Pancreas (tissue), 10 donors: ENCODE measurements around the gene SCN8A. TPM values are rescaled to one million over a fixed set of nuclear protein-coding genes. Genes with fewer than 3 reads are reported as not detected.

Source experiments
- ATAC-seq, 4 donors: fragments of 200-7000 bp; cut with Tn5 transposase; one replicate each; pipeline versions ENCODE4 v1.8.0 to v1.9.1; 2020; ENCODE audit warnings: mild to moderate bottlenecking in 4 of 4, moderate library complexity in 4 of 4
- DNase-seq, 6 donors: peaks; one replicate each; pipeline ENCODE4 v3.0.0-alpha.2; 2020
- FAIRE-seq: peaks from 2 replicates; lab custom pipeline; 2012; peaks lifted over from hg19 to GRCh38; lab: Jason Lieb, UNC
- H3K27ac ChIP-seq, 4 donors: fragments of 200-600 bp; sonication (generic); 1 replicate in 3 of 4; 2 replicates in 1 of 4; pipeline versions ENCODE4 v1.5.0 to v1.8.0; 2020
- H3K27me3 ChIP-seq, 4 donors: fragments of 200-600 bp; one replicate each; pipeline ENCODE4 v1.8.0; 2021
- H3K36me3 ChIP-seq, 3 donors: fragments of 200-600 bp; sonication (generic) in 1 of 3; one replicate each; pipeline versions ENCODE4 v1.5.0 to v1.8.0; 2020 to 2021
- H3K4me1 ChIP-seq, 3 donors: fragments of 200-600 bp; one replicate each; pipeline ENCODE4 v1.8.0; 2021
- H3K4me3 ChIP-seq, 4 donors: fragments of 200-600 bp; sonication (generic) in 2 of 4; one replicate each; pipeline versions ENCODE4 v1.5.0 to v1.8.0; 2020 to 2021
- H3K9me3 ChIP-seq, 4 donors: fragments of 200-600 bp; one replicate each; pipeline ENCODE4 v1.8.0; 2021
- WGBS, 2 donors: extraction: QIAGEN DNeasy Blood & Tissue Kit; methylation state at CpG; one replicate each; pipeline ENCODE4 v1.1.7; 2013; 5-methylcytosine and 5-hydroxymethylcytosine counted together
- intact Hi-C, 3 donors: fragments of 100-400 bp; cut with DNase I; formaldehyde crosslinking; loops; one replicate each; pipeline versions ENCODE4 v1.11.1 to v1.14.2; 2022
- polyA plus RNA-seq, 2 donors: library from polyadenylated mRNA; stranded (reverse); fragments of 200-250 nt; gene quantifications; one replicate each; pipeline ENCODE4 v1.2.3, GENCODE V29; 2013
- total RNA-seq, 6 donors: library from RNA; stranded (reverse); fragmentation: NEBNext Ultra II Directional in 4 of 6; extraction: Animal tissue kit (Norgen Biotek cat#: 25700) in 4 of 6; gene quantifications; one replicate each; pipeline versions ENCODE4 v1.2.1 to v1.2.4, GENCODE V29; 2021 to 2023
- TF ChIP-seq, protein P1 (sequence below), 4 donors: fragments of 200-600 bp; sonication (generic) in 3 of 4; IDR thresholded peaks; one replicate each; pipeline versions ENCODE4 v1.5.0 to v1.8.0; 2021; ENCODE audit warnings: antibody characterized with exemption in 4 of 4
- donor health status: healthy with polysubstance abuse.
- donor health status: DM: no; HTN: no; CAD: no; lungs with moderate emphysema.
- donor health status: DM: no; HTN: no; CAD: no.
- donor health status: control.
- donor health status: control.
- donor health status: Bipolar disorder and iron deficiency.
- donor health status: DM: yes; HTN: yes; CAD: no.
- donor health status: DM: no; HTN: no; CAD: no.
- donor health status: DM: no; HTN: no; CAD: no.
- donor health status: DM: yes; HTN: yes; CAD: no.

SCN8A gene
- total and polyA plus RNA-seq, 8 donors: 1.9 to 3.2 (median 2.3) TPM

GRCh38 chr12:51818566-51819300 lies 227.7 kb downstream of the SCN8A start:
- ATAC-seq (no peak), FAIRE-seq (no peak), DNase-seq (no peak)
- TF ChIP-seq, protein P1, sequence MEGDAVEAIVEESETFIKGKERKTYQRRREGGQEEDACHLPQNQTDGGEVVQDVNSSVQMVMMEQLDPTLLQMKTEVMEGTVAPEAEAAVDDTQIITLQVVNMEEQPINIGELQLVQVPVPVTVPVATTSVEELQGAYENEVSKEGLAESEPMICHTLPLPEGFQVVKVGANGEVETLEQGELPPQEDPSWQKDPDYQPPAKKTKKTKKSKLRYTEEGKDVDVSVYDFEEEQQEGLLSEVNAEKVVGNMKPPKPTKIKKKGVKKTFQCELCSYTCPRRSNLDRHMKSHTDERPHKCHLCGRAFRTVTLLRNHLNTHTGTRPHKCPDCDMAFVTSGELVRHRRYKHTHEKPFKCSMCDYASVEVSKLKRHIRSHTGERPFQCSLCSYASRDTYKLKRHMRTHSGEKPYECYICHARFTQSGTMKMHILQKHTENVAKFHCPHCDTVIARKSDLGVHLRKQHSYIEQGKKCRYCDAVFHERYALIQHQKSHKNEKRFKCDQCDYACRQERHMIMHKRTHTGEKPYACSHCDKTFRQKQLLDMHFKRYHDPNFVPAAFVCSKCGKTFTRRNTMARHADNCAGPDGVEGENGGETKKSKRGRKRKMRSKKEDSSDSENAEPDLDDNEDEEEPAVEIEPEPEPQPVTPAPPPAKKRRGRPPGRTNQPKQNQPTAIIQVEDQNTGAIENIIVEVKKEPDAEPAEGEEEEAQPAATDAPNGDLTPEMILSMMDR (IDR thresholded peaks at IDR 0.05): no peak
- Histone ChIP-seq H3K9me3 (no peaks in the 10 kb centered on the region), H3K36me3 (no peaks in the 10 kb centered on the region), H3K4me1 (no peaks in the 10 kb centered on the region), H3K27ac (no peak overlapping the region), H3K27me3 (no peaks in the 10 kb centered on the region), H3K4me3 (no peak overlapping the region)
- intact Hi-C loops: loop anchor here in 1 of 3 donors (5.0 kb wide), 1 partner anchor 286 kb away; no protein-coding TSS in a partner anchor
- WGBS, 2 donors: 64 to 71% methylated on average over 4 of the region's 4 CpGs

GRCh38 chr12:51819736-51820525 lies 228.9 kb downstream of the SCN8A start:
- no peaks in the 10 kb centered on the region for H3K9me3 ChIP-seq
- peak; percentile 5 to 45 (median 25) for ATAC-seq
- no peak for FAIRE-seq
- no peaks in the 10 kb centered on the region for H3K36me3 ChIP-seq
- H3K27me3 ChIP-seq: no peaks in the 10 kb centered on the region
- peak overlapping the region in 3 of 4 donors; percentile 52 to 82 (median 55) for H3K27ac ChIP-seq
- TF ChIP-seq, protein P1 (IDR thresholded peaks at IDR 0.05): no peak
- peak in 4 of 6 donors; percentile 25 to 82 (median 45) for DNase-seq
- intact Hi-C loops: loop anchor here in 2 of 3 donors (5.0 to 10.0 kb wide), 2 partner anchors 288 to 395 kb away; partner anchors contain the start of gene SLC4A8 (in 1 of the 2)
- peak overlapping the region; percentile 31 to 50 (median 36) for H3K4me3 ChIP-seq
- H3K4me1 ChIP-seq: no peaks in the 10 kb centered on the region
- 36 to 43% methylated on average over 32 of the region's 32 CpGs for WGBS, 2 donors

DNA sequence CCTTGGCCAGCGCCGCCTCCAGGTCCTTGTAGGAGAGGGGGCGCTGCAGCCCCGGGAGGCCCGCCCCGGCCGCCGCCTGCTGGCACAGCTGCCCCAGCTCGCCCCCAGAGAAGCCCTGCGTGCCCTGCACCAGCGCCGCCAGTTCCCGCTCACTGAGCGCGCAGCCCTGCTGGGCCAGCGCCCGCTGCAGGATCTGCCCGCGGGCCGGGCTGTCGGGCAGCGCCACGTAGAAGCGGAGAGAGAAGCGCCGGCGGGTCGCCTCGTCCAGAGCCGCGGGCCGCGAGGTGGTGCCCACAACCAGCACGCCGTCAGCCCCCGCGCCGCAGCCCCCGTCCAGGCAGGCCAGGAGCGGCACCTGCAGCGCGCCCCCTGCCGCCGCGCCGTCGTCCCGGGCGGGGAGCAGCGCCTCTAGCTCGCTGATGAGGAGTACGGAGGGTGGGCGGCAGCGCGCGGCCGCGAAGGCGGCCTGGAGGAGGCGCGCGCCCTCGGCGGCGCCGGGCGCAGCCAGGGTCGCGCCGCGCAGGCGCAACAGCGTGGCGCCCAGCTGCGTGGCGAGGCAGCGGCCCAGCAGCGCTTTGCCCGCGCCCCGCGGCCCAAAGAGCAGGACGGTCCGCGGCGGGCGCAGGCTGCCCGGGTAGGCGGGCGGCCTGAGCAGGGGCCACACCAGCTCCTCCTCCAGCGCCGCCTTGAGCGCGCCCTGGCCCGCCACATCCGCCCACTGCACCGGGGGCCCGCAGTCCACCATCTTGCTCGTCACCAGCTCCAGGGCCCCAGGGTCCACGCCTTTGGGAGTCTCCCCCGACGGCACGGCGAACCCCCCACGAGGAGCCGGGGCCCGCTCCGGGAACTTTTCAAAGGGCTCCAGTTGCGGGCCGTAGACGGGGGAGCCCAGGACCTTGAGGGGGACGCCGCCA lies 229.8 kb downstream of the SCN8A start:
- H3K4me1 ChIP-seq: no peaks in the 10 kb centered on the region
- FAIRE-seq: no peak
- intact Hi-C loops: loop anchor here in 1 of 3 donors (10.0 kb wide), 1 partner anchor 396 kb away; the partner anchor contains the start of gene SLC4A8
- no peaks in the 10 kb centered on the region for H3K9me3 ChIP-seq
- peak overlapping the region in 3 of 4 donors; percentile 52 to 82 (median 55) for H3K27ac ChIP-seq
- WGBS, 2 donors: 18 to 19% methylated on average over 87 to 113 of the region's 113 CpGs
- peak; percentile 46 to 73 (median 60) for ATAC-seq
- H3K36me3 ChIP-seq: no peaks in the 10 kb centered on the region
- TF ChIP-seq, protein P1 (IDR thresholded peaks at IDR 0.05): peak in 2 of 4 donors; percentile 17 to 26
- H3K4me3 ChIP-seq: peak overlapping the region; percentile 31 to 53 (median 43)
- no peaks in the 10 kb centered on the region for H3K27me3 ChIP-seq
- DNase-seq: peak; percentile 60 to 89 (median 72)

DNA sequence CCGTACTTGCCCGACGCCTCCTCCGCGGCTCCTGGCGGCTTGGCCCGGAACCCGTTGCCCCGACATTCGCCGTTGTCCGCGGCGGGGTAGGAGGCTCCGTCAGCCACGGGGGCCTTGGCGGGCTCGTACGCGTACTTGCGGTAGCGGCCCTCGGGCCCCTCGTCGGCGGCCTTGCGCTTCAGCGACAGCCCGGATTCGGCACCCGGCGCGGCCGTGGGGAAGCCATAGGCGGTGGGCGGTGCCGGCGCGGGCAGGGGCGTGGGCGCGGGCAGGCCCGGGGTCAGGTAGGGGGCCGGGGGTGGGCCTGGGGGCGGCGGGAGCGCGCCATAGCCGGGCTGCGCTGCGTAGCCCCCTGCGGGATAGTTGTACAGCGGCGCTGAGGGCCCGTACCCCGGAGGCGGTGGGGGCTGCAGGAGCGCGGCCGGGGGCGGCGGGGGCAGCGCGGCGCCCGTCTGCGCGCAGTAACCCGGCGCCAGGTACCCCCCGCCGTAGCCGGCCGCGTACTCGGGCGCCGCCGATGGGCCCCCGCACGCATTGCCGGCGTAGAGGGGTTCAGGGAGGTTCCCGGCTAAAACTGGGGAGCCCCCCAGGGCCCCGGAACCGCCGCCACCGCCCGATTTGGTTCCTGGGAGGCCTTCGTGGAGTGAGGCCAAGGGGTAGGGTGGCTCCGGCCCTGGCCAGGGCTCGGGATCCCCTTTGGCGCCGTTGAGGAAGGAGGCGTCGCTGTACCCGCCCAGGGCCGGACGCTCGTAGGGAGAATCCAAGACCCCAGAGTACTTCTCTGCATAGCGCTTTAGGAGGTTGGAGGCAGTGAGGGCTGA lies 230.6 kb downstream of the SCN8A start:
- 62 to 63% methylated on average over 76 to 101 of the region's 101 CpGs for WGBS, 2 donors
- Histone ChIP-seq H3K9me3 (no peaks in the 10 kb centered on the region), H3K4me3 (peak overlapping the region; percentile 31 to 53 (median 43)), H3K4me1 (no peaks in the 10 kb centered on the region), H3K27ac (peak overlapping the region in 2 of 4 donors; percentile 55 to 82), H3K36me3 (no peaks in the 10 kb centered on the region), H3K27me3 (no peaks in the 10 kb centered on the region)
- ATAC-seq (no peak), FAIRE-seq (no peak), DNase-seq (peak in 4 of 6 donors; percentile 30 to 85 (median 54))
- intact Hi-C loops: loop anchor here in 1 of 3 donors (10.0 kb wide), 1 partner anchor 397 kb away; the partner anchor contains the start of gene SLC4A8
- TF ChIP-seq, protein P1 (IDR thresholded peaks at IDR 0.05): no peak
